Activated CD4-positive, alpha-beta T cell treated with anti-CD3 and anti-CD28 coated beads, Interleukin-2, amount 50 U/mL, for 4 hours (primary cell): ENCODE measurements around the gene FGF16.
"Not testable (repeated sequence)": the region's sequence is repeated elsewhere in the genome, so short reads cannot be mapped to it uniquely, and the experiment has no call there.

Experiments used
- DNase-seq, 2 experiments: peaks; one replicate each; pipeline ENCODE4 v3.0.0-alpha.2; 2020

FGF16 gene

DNA sequence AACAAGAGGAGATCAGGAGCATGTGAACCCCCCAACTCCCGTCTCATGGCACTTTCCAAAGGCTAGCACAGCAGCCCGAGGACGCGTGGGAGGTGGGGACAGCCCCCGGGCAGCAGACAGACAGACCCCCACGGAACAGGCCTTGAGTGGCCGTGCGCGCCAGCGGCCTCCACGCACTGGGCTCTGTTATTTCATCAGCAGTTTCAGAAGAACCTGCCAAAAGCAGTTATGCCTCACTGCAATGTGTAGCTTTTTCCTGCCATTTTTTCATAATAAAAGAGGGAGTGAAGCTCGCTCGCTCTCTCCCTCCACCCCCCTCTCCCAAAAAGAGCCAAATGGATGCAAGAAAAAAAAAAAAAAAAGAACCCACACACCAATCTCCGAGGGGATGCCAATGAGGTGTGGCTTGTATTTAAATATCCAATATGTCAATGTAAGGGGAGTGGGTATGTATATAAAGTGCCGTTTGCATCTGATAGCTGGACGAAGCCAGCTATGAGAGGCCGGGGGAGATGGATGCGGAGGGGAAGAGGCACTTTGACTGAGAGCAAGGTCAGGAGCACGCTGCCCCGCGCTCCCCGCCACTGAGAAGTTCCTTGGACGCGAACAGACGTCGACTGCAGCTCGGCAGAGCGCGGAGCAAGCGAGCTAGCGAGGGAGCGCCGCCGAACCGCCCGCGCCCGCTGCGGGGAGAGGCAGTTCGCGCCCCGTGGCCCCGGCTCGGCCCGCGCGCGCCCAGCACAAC lies at the start of gene FGF16:
Gene FGF16 (plus strand): TSS at position 482 of the 745 bp plus-strand sequence. CDS start 286 bp downstream, outside the sequence.
- DNase-seq = no peak

DNA sequence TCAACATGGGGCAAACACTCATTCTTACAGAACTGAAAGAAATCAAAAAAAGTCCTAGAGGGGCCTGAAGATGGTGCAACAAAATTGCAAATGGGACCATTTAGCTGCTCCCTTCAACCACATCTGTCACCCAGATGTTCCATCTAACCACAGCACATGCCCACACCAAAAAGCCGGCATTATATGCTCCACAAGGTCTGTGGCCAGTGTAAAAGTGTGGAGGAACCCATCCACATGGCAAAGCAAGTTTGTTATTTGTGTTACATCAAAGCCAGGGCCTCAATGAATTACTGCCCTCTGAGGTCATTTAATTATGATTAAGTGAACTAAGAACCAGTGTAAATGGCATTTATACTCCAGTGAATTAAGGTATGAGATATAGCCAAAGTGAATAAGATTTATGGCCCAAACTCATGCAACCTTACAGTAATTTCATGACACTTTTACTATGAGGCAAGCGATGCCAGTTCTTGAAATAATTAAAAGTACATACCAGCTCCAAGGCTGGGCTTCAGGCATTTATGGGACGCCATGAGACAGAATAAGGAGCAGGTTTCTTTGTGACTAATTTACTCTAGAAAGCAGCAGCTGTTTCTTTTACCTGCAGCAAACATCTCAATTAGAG lies 48.7 kb upstream of the FGF16 start:
- no peak for DNase-seq

DNA sequence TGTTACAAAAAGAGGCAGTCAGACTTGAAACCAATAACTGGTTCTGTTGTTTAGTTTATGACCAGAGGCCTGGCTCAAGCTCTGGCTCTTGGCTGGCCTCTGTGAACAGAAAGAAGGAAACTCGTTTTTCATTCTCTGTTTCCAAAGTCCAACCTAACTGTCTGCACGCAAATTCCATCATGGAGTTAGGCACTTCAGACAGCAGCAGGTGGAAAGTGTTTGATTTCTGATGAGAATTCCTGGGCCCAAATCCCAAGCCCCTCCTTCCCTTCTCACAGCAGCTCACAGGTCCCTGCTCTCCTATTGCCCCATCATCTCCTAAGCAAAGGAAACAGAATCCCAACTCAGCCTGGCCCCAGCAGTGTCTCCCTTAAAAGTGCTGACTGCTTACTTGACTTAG lies 42.8 kb upstream of the FGF16 start:
- DNase-seq = no peak

DNA sequence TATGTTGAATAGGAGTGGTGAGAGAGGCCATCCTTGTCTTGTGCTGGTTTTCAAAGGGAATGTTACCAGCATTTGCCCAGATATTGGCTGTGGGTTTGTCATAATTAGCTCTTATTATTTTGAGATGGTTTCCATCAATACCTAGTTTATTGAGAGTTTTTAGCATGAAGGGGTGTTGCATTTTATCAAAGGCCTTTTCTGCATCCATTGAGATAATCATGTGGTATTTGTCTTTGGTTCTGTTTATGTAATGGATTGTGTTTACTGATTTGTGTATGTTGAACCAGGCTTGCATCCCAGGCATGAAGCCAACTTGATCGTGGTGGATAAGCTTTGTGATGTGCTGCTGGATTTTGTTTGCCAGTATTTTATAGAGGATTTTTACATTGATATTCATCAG lies 39.4 kb upstream of the FGF16 start:
- DNase-seq = not testable (repeated sequence)

DNA sequence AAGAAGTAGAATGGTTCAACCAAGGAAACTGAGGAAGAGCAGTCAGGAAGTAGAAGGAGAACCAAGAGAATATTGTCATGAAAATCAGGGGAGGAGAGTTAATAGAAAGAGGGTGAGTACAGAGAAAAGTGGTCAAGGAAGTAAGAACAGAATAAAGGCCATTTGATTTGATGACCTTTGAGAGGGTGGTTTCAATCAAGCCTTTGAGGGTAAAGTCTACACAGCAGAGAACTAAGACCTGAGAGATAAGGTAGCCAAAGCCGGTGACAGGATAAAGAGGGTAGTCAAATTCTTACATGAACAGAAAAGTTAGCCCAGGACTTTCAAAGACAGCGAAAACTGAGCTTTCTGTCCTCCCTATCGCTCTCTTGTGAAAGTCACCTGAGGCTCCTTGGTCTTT lies 34.6 kb upstream of the FGF16 start:
- DNase-seq = no peak

DNA sequence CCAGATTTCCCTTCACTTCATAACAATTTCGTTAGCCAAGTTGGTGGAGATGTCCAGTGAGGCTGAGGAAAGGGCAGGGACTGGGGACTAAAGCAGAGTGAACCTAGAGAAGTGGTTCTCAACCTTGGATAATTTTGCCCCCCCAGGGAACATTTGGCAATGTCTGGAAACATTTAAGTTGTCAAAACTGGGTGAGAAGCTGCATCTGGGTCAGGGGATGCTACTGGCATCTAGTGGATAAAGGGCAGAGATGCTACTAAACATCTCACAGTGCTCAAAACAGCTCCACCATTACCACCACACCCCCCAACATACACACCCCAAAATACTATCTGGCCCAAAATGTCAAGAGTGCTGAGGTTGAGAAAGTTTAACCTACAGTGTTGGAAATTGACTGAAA lies 32.0 kb upstream of the FGF16 start:
- no peak for DNase-seq

DNA sequence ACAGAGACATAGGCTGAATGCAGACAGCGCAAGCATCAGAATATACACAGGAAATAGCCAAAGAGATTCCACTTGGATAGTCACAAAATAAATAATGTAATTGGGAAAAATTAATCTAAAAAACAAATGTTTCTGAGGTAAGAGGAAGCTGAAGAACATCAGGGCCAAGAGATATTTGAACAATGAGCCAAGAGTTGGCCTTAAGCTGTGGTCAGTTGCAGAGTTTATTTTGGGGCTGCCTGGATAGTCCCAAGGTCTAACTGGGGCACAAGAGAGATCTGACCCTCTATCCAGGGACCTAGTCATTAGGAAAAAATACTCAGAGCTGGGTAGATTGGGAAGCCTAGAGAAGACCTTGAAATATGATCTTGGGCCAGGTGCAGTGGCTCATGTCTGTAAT lies 31.3 kb upstream of the FGF16 start:
- DNase-seq = no peak

DNA sequence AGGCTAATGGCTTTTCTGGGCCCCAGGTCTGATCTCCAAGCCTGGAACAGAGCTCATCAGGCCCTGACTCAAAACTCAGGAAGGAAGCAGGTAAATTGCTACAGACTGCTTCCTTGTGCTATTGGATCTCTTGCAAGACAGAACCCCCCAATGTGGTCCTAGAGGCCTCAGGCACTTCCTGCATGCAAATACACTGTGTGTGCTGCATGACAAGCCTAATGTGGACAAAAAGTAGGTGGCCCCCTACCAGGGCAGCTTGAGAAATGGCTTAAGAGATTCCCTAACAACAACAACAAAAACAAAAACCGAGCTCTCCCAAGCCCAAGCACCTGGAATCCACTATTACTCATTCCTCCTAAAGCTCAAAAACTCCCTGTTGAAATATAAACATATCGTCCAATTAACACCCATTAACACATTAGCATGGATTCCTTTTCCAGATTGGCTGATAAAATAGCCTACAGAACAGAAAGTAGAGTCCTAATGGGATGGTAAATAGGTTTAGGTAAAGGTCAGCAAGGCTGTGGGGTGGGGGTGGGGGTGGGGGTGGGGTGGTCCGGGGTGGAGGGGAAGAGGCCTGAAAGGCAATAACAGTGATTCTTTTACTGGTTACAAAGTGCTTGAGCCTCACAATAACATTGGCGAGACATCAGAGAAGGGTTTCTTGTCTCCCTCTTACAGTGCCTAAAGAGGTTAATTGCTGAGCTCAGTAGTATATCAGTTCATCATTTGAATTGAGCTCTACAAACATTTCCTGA lies 24.1 kb upstream of the FGF16 start:
- no peak for DNase-seq

DNA sequence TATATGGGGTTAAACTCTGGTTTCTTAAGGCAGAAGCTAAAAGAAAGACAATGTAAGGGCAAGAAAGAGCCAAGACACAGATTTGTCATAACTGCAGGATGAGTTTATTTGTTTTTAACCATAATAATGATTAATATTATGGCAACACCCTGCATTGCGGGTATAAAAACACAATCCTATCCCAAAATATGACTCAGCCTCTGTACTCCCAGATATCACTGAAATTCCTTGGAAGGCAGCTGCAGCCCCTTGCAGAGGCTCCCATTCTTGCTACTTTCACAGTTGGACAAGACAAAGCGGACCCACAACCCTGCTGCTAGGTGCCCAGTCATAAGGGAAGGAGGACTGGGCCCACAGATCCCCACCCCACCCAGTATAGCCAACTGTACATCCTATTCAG lies 20.4 kb upstream of the FGF16 start:
- no peak for DNase-seq

DNA sequence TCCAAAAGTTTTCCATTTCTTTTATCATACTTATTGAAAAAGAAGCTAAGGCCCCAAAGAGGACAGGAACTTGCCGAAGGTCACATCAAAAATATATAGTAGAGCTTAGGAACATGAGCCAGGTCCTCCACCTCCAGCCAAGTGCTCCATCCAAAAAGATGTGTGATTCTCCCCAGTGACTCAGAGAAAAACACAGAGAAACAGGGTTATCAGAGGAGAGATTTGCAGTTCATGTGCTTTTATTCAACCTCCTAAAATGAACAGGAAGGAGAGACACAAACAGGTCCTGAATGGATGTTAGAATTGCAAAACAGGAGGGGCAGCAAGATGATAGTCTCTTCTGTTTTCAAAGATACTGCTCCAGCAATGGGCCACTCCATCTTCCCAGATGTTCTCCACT lies 19.6 kb upstream of the FGF16 start:
- no peak for DNase-seq

DNA sequence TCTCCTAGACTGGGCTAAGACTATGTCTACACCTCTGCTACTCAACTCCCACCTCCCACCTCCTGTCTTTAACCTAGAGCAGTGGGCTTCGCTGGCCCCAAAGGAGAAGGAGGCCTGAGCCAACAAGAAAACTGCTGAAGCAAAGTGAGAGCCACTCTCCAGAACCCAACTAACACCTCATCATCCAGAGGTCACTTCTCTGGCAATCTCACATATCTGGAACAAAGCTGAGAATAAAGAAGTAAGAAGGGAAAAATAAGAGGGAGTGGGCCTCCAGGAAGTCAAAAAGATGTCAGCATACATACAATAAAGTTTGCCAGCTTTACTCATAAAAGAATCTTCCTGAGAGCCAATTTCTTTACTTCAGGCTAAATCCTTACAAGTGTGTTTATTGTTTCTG lies 18.6 kb upstream of the FGF16 start:
- no peak for DNase-seq

DNA sequence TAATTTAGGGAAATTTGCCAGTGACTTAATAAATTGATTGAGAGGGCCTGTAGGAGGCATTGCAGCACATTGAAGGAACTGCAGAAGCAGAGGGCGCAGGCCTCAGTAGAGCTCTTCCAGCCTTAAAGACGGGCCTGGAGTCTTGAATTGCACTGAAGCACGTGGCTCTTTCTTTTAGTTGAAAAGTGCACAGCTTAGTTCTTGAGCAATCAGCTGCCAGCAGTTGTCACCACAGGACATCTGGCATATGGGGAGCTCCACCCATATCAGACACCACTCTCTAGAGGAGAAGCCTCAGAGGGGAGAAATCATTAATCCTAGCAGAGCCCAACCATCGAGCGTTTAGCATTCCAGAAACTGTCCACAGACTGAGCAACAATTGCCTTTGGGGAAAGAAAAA lies 16.0 kb upstream of the FGF16 start:
- no peak for DNase-seq

DNA sequence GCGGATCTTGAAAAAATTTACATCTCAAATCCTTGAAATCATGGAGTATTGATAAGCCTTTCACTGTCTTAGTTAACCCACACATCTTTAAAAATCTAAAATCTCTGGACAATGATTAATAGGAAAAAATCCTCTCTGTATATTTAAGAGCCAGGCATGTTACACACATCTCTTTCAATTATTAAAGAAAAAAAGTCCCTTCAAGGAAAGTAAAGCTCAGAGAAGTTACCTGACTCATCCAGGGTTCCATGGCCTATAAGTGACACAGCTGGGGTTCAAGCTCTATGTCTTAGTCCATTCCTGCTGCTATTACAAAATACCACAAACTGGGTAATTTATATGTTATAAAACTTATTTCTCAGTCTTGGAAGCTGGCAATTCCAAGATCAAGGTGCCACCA lies 14.2 kb upstream of the FGF16 start:
- no peak for DNase-seq

DNA sequence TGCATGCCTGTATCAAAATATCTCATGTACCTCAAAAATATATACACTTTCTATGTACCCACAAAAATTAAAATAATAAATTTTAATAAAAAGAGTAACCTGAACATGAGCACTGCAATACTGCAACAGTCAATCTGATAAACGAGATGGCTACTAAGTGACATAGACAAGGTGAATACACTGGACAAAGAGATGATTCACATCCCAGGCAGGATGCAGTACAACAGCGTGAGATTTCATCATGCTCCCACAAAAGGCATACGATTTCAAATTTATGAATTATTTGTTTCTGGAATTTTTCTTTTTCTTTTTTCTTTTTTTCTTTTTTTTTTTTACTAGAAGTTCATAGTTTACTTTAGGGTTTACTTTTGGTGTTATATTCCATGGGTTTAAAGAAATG lies 12.2 kb upstream of the FGF16 start:
- no peak for DNase-seq

DNA sequence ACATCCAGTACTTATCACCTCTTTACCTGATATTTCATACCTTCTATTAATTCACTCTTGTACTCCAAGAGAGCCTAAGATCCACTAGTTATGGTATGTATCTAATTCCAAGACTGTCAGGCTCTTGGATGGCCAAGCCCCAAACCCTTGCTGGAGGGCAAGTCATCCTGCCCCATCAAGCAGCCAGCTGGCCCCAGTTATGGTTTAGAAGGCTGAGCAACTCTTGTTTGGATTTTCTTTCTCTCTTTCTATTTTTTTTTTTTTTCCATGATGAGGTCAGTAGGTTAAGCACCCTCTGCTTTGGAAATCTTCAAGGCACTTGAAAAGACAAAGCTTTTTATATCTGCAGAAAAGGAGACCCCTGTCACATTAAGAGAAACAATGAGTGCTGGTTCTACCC lies 10.9 kb upstream of the FGF16 start:
- DNase-seq = no peak

DNA sequence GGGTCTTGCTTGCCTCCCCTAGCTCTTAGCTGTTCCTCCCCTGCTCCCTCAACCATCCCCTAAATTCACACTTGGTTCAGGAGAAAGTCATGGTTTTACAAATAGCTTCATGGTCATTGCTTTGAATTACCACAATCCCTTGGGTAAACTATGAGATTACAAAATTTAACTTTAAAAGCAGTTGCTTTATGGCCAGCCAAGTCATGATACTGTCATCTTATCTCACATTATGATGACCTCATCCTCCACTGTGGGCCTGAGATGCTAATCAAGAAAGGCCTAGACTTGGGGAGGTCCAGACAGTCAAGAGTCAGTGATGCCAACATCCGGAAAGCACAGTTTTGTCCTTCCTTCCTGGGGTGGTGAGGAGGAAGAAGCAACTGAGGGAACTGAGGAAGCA lies 10.5 kb upstream of the FGF16 start:
- no peak for DNase-seq

DNA sequence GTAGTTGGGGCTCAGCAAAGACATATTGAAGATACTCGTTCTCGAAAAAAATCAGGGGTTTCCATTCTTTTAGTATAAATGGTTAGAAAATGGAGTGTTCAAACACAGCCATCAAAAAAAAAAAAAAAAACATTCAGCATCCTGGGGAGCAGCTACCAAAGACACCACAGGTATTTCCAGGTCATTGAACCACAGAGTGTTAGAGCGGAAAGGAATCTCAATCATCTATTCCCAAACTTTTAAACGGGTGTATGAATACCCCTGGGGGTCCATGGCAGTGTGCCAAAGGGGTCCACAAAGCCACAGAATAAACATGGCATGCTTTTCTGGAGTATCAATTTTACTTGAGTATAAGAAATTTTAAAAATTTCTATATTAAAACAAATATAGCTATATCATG lies 6.9 kb upstream of the FGF16 start:
- no peak for DNase-seq

DNA sequence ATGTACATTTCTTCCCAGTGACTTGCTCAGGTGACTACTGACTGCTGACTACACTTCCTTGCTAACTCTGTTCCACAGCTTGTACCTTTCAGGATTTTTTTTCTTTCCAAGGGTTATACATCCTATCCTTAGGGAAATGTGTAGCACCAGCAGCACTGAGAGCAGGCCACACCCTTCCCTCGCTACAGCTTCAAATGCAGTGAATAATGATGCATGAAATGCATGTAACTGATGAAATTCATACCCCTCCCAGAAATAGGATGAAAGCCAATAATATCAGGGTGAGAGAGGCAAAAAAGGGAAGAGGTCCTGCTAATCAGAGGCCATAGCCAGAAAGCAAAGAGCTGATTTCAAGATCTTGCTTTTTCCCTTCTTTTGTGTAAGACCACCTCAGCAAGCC lies 6.2 kb upstream of the FGF16 start:
- DNase-seq = no peak

DNA sequence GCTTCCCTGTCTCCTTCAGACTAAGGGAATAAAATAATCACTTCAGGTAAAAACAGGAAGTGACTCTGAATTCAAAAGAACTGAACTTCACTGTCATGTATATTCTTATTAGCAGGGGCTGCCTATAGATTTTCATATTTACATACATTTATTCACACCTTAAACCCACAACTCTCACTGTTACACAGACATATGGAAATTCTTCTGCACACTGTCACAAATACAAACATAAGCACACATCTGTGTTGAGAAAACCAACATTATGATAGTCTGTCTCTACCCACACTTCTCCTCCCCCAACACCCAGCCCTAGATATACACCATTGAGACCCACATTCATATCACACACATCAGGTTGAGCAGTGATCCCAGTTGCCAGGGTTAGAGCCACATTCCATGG lies 5.7 kb upstream of the FGF16 start:
- DNase-seq = no peak

DNA sequence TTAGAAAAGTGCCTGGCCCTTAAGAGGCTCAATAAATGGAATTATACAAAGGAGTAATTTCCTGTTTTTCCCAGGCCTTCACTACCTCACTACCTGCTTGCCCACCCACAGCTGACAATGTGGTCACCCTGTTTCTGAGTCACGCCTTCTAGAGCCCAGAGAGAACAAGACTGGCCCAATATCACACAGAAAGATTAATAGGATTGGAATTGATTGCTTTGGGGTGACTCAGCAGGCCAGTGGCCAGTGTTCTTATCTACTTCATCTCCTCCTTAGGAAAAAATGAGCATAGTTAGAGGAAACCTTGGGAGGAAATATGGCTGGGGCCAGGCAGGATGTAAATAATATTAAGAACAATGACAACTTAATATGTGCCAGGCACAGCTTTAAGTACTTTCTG lies 4.5 kb upstream of the FGF16 start:
- no peak for DNase-seq

DNA sequence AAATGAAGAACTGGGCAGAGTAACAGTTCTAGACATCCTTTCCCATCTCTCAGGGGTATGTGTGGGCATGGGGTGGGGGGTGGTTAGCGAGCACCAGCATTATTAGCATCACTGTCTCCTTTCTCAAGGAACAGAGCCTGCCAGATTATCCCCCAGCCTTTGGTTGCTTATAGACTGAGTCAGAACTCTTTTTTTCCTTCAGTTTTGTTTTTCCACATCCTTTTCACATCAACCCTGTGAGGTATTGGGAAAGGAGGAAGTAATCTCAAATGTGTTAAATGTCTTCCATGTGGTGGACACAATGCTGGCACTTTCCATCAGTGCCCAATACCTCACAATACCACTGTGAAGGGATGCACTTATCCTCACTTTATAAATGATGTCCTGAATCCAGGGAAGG lies 3.1 kb upstream of the FGF16 start:
- DNase-seq = no peak

DNA sequence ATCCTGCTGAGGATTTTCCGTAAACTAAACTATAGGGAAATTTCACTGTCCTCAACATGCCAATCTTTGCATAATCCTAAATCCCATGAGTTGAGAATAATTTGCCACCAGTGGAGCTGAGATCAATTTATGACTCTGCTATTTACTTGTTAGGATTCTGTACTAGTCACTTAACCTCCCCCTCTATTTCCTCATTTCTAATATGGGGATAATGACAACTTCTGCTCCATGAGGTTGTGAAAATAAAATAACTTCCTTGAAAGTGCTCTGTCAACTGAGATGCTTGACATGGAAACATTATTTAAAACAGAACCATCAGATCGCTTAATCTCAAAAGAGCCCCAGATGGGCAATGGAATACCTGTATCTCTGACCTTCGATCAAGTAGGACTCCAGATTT lies 2.6 kb upstream of the FGF16 start:
- DNase-seq = no peak

DNA sequence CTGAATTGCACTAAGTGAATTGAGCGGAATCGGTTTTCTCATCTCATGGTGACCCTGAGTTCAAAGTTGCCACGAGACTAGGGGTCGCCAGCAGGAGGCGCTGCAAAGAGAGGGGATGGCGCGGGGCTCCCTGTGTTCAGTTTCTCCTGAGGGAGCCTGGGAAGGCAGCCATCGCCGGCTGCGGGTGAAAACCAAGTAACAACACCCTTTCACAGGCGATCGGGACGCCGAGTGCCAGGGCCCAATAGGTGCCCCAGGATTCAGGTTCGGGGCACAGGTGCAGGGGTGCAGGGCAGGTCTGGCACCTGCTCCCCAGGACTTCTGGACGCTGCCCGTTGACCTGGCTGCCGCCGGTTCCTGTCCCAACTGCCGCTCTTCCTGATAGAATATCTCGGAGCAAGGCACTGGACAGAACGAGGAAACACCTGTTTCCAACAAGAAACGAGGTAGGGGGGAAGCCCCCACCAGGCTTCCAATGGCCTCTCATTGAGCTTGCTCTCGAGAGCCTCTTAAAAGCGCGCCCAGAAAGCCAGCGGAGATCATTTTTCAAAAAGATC lies 1.1 kb upstream of the FGF16 start:
- DNase-seq = no peak
